HFFc6 (cell line): ENCODE results near the gene DLX3. TPM values are rescaled to one million over a fixed set of nuclear protein-coding genes. Genes with fewer than 3 reads are reported as not detected.
"Not testable (repeated sequence)": the region's sequence is repeated elsewhere in the genome, so short reads cannot be mapped to it uniquely, and the experiment has no call there.

Experiments
- DNase-seq: peaks from one replicate; pipeline ENCODE4 v3.0.0-alpha.2; 2018
- H3K27ac Mint-ChIP-seq: 2 replicates; pipeline ENCODE4 v1.8.0; 2020; ENCODE audit warnings: mild to moderate bottlenecking, mixed read lengths
- H3K27me3 Mint-ChIP-seq: 2 replicates; pipeline ENCODE4 v1.8.0; 2021; ENCODE audit warnings: mild to moderate bottlenecking, moderate library complexity, mixed read lengths; ENCODE audit not compliant: insufficient read depth
- H3K36me3 Mint-ChIP-seq: 2 replicates; pipeline ENCODE4 v1.8.0; 2021; ENCODE audit warnings: low read depth, mixed read lengths
- H3K4me1 Mint-ChIP-seq: 2 replicates; pipeline ENCODE4 v1.8.0; 2020; ENCODE audit warnings: low read depth, mixed read lengths
- H3K4me3 Mint-ChIP-seq: 2 replicates; pipeline ENCODE4 v1.8.0; 2020; ENCODE audit warnings: mild to moderate bottlenecking, moderate library complexity, mixed read lengths
- H3K9me3 Mint-ChIP-seq: 2 replicates; pipeline ENCODE4 v1.8.0; 2020; ENCODE audit warnings: mild to moderate bottlenecking, mixed read lengths
- CTCF ChIP-seq: fragments of 200-600 bp; sonication (generic); IDR thresholded peaks from 2 replicates; pipeline ENCODE4 v1.5.0; 2021; ENCODE audit warnings: antibody characterized with exemption, mild to moderate bottlenecking
- long read RNA-seq: library from polyadenylated mRNA; unstranded; transcript quantifications from one replicate; pipeline ENCODE4 v2.0.0, GENCODE V29; 2019
- total RNA-seq, 6 experiments: library from RNA; stranded (reverse); fragmentation: NEBNext Ultra II Directional; extraction: Animal tissue kit (Norgen Biotek cat#: 25700); gene quantifications; 2 replicates in 1 of 6; 3 replicates in 5 of 6; pipeline ENCODE4 v1.2.3, GENCODE V29; 2021

DLX3 gene
- not detected for total RNA-seq
- long read RNA-seq = 0 reads

- Mint-ChIP-seq H3K9me3 (no peaks in the 10 kb centered on the region), H3K27ac (no peak within 1 kb of the TSS), H3K4me1 (peaks cover 19% of the 10 kb centered on the region), H3K27me3 (peaks cover 57% of the 10 kb centered on the region), H3K4me3 (peak within 1 kb of the TSS; percentile 80), H3K36me3 (no peaks in the 10 kb centered on the region)
- DNase-seq = peak; percentile 55
- TF ChIP-seq CTCF = no peak
Measured at GRCh38 chr17:49995055-49995738, at the start of gene DLX3. DLX3 (minus strand) TSS chr17:49995224; CDS start chr17:49994998, 226 bp downstream.

- H3K36me3 Mint-ChIP-seq = no peaks in the 10 kb centered on the region
Measured at GRCh38 chr17:50044483-50044882, 49.5 kb upstream of the DLX3 start.

GRCh38 chr17:50043290-50044148 lies 48.5 kb upstream of the DLX3 start:
- Mint-ChIP-seq H3K4me1 (peaks cover 34% of the 10 kb centered on the region), H3K4me3 (no peak overlapping the region), H3K36me3 (no peaks in the 10 kb centered on the region), H3K27me3 (no peaks in the 10 kb centered on the region; the same call in 1 of the 2 replicates), H3K27ac (no peak overlapping the region), H3K9me3 (no peaks in the 10 kb centered on the region)
- no peak for TF ChIP-seq CTCF
- DNase-seq = no peak

More at GRCh38 chr17:50044483-50044882, 49.5 kb upstream of the DLX3 start:
- Mint-ChIP-seq H3K4me1 (peaks cover 41% of the 10 kb centered on the region), H3K27me3 (no peaks in the 10 kb centered on the region; the same call in 1 of the 2 replicates), H3K9me3 (no peaks in the 10 kb centered on the region), H3K4me3 (no peak overlapping the region), H3K27ac (no peak overlapping the region)
- DNase-seq = no peak
- TF ChIP-seq CTCF = no peak

GRCh38 chr17:50042211-50042610 lies 47.2 kb upstream of the DLX3 start:
- Mint-ChIP-seq H3K9me3 (no peaks in the 10 kb centered on the region), H3K27me3 (no peaks in the 10 kb centered on the region; the same call in 1 of the 2 replicates), H3K4me3 (no peak overlapping the region), H3K4me1 (peaks cover 34% of the 10 kb centered on the region), H3K27ac (no peak overlapping the region), H3K36me3 (no peaks in the 10 kb centered on the region)
- no peak for DNase-seq
- TF ChIP-seq CTCF = no peak

GRCh38 chr17:50040496-50040895 lies 45.5 kb upstream of the DLX3 start:
- H3K27me3 Mint-ChIP-seq, DNase-seq, H3K36me3 Mint-ChIP-seq, H3K9me3 Mint-ChIP-seq, H3K27ac Mint-ChIP-seq, H3K4me3 Mint-ChIP-seq: not testable (repeated sequence)
- H3K4me1 Mint-ChIP-seq = peaks cover 39% of the 10 kb centered on the region

GRCh38 chr17:50039058-50039457 lies 44.0 kb upstream of the DLX3 start:
- no peak overlapping the region for H3K27ac Mint-ChIP-seq
- no peaks in the 10 kb centered on the region for H3K36me3 Mint-ChIP-seq
- no peaks in the 10 kb centered on the region; the same call in 1 of the 2 replicates for H3K27me3 Mint-ChIP-seq
- no peak for DNase-seq
- H3K9me3 Mint-ChIP-seq = no peaks in the 10 kb centered on the region
- no peak for TF ChIP-seq CTCF
- peaks cover 48% of the 10 kb centered on the region for H3K4me1 Mint-ChIP-seq
- H3K4me3 Mint-ChIP-seq = no peak overlapping the region
